Activated naive CD4-positive, alpha-beta T cell treated with anti-CD3 and anti-CD28 coated beads, Interleukin-2, amount 50 U/mL, for 24 hours (primary cell): Measurements from ENCODE around the gene ABCA7.
"Not testable (repeated sequence)": the region's sequence is repeated elsewhere in the genome, so short reads cannot be mapped to it uniquely, and the experiment has no call there.

Source experiments
- H3K27ac Mint-ChIP-seq: one replicate; pipeline ENCODE4 v1.8.0; 2021; ENCODE audit warnings: mild to moderate bottlenecking, mixed read lengths
- H3K27me3 Mint-ChIP-seq: one replicate; pipeline ENCODE4 v1.8.0; 2021; ENCODE audit warnings: mixed read lengths
- H3K36me3 Mint-ChIP-seq: one replicate; pipeline ENCODE4 v1.8.0; 2021; ENCODE audit warnings: mixed read lengths
- H3K4me1 Mint-ChIP-seq: one replicate; pipeline ENCODE4 v1.8.0; 2021; ENCODE audit warnings: mixed read lengths
- H3K4me3 Mint-ChIP-seq: one replicate; pipeline ENCODE4 v1.8.0; 2021; ENCODE audit warnings: mild to moderate bottlenecking, mixed read lengths
- H3K9me3 Mint-ChIP-seq: one replicate; pipeline ENCODE4 v1.8.0; 2021; ENCODE audit warnings: mixed read lengths

Gene ABCA7

GRCh38 chr19:1019616-1019961, 20.3 kb upstream of the ABCA7 start:
- Mint-ChIP-seq H3K9me3 (no peaks in the 10 kb centered on the region), H3K27ac (peak overlapping the region; percentile 85), H3K27me3 (no peaks in the 10 kb centered on the region), H3K36me3 (no peaks in the 10 kb centered on the region), H3K4me1 (peaks cover 33% of the 10 kb centered on the region), H3K4me3 (peak overlapping the region; percentile 91)

DNA sequence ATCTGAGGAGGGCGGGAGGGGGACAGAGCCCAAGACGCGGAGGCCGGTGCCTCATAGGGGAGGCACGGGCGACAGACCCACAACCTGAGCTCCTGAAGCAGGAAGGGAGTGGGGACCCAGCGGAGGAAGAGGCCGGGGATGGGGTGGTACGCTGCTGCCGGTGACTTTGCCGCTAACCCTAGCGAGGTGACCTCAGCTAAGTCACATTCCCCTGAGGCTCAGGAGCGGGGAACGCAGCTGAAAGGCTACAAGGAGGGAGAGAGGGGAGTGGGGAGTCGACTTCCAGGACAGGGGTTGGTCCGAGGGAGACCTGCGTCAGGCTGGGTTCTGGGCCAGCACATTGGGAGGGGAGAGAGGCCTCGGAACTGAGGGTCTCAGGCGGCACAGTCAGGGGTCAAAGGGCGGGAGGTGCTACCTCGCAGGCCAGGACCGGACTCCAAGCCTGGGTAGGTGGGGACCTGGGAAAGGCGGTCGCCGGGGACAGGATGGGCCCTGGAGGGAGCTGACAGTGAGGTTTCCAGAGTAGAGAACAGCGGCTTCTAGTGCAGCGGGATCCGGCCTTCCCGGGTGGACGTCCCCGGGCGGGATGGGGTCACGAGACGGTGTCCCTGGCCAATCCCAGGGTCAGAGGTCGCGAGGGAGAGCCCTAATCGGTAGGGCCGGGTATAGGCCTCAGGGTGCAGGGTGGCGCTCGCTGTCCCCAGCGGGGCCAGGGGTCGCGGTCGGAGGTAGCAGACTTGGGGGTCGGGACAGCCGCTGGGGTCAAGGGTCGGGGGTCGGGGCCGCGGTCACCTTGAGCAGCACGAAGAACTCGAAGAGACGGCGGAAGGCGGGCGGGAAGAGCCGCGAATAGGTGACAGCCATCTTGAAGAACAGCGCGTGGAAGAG, 19.7 kb upstream of the ABCA7 start:
- no peaks in the 10 kb centered on the region for H3K36me3 Mint-ChIP-seq
- no peaks in the 10 kb centered on the region for H3K9me3 Mint-ChIP-seq
- peak overlapping the region; percentile 91 for H3K4me3 Mint-ChIP-seq
- peaks cover 33% of the 10 kb centered on the region for H3K4me1 Mint-ChIP-seq
- peak overlapping the region; percentile 85 for H3K27ac Mint-ChIP-seq
- no peaks in the 10 kb centered on the region for H3K27me3 Mint-ChIP-seq

DNA sequence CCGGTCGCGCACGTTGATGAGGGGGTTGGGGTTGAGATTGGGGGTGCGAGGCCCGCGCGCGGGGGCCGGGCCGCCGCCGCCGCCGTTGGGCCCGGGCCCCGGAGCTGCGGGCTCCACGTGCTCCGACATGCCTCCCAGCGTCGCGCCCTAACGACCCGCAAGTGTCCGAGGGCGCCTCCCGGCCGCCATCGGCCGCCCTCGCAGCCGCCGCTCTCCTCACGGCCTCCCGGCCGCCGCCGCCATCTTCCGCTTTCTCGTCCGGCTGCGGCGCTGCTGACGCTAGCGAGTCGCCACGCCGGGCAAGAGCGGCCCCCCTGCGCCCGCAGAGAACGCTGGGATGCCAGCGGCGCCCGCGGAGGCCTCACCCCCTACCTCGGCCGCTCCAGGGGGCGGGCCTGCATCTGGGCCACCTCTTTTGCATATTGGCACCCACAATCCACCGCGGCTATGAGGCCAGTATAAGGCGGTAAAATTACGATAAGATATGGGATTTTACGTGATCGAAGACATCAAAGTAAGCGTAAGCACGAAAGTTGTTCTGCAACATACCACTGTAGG, 19.0 kb upstream of the ABCA7 start, which contains the start of gene TMEM259:
TMEM259 (minus strand) TSS at position 256 of the 558 bp plus-strand sequence; CDS start at position 129, 127 bp downstream.
- Mint-ChIP-seq H3K27me3 (no peaks in the 10 kb centered on the region), H3K36me3 (no peaks in the 10 kb centered on the region), H3K4me3 (peak within 1 kb of the TSS; percentile 91), H3K9me3 (no peaks in the 10 kb centered on the region), H3K27ac (peak within 1 kb of the TSS; percentile 99), H3K4me1 (peaks cover 34% of the 10 kb centered on the region)

DNA sequence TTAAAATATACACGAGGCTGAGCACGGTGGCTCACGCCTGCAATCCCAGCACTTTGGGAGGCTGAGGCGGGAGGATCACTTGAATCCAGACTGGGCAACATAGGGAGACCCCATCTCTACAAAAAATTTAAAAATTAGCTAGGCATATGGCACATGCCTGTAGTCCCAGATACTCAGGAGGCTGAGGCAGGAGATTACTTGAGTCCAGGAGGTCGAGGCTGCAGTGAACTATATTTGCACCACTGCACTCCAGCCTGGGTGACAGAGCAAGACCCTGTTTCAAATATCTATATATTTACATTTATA, 16.1 kb upstream of the ABCA7 start:
- Mint-ChIP-seq H3K27ac (peak overlapping the region; percentile 65), H3K4me1 (peaks cover 15% of the 10 kb centered on the region)
- H3K4me3 Mint-ChIP-seq, H3K36me3 Mint-ChIP-seq, H3K9me3 Mint-ChIP-seq, H3K27me3 Mint-ChIP-seq: not testable (repeated sequence)

DNA sequence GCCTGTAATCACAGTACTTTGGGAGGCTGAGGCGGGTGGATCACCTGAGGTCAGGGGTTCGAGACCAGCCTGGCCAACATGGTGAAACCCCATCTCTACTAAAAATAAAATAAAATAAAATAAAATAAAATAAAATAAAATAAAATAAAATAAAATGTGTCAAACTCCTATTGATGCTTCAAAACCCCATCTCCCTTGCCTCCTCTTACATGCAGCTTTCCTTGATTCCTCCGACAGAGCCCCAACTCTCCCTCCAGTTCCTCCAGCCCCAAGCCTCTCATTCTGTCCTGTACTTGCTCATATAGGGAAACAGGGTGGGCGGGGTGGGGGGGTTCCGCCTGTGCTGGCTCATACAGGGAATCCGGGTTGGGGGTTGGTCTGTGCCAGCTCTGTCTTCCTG, 14.8 kb upstream of the ABCA7 start:
- not testable (repeated sequence) for H3K36me3 Mint-ChIP-seq, H3K4me3 Mint-ChIP-seq, H3K9me3 Mint-ChIP-seq, H3K27me3 Mint-ChIP-seq
- peak overlapping the region; percentile 2 for H3K27ac Mint-ChIP-seq
- H3K4me1 Mint-ChIP-seq = peaks cover 18% of the 10 kb centered on the region

DNA sequence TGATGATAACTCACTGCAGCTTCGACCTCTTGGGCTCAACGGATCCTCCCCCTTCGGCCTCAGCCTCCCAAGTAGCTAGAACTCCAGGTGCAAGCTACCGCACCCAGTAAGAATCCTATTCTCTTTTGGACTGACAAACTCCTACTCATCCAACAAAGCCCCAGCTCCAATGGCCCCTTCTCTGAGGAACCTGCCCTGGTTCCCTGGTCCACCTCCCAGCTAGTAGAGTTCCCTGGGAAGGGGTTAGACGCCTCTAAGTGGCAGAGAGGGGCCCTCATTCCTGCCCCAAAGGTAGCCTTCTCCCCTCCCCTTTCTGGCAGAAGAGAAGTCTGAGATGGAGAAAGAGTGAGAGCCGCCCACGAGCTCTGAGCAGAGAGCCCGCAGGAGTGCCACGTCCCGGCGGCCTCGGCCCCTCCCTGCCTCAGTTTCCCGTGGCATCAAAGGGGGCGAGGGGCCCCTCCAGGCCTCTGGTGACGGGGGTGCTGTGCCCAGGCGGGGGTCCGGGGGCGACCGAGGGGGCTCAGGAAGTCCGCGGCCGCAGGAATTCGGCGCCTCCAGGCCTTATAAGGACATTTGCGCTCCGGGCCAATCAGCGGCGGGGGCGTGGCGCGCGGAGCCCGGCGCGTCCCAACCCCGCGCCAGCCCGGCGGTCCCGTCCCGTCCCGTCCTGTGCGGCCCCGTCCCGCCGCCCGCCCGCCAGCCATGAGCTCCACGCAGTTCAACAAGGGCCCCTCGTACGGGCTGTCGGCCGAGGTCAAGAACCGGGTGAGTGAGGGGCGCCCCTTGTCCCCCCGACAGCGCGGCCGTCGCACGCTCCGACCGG, 13.7 kb upstream of the ABCA7 start, which contains the start of gene CNN2:
CNN2 (plus strand) TSS at position 649 of the 823 bp plus-strand sequence; CDS start at position 703, 54 bp downstream.
- peak within 1 kb of the TSS; percentile 89 for H3K27ac Mint-ChIP-seq
- H3K4me1 Mint-ChIP-seq = peaks cover 27% of the 10 kb centered on the region
- peak within 1 kb of the TSS; percentile 92 for H3K4me3 Mint-ChIP-seq
- H3K36me3 Mint-ChIP-seq = peaks cover 2% of the 10 kb centered on the region
- no peaks in the 10 kb centered on the region for H3K9me3 Mint-ChIP-seq
- H3K27me3 Mint-ChIP-seq = no peaks in the 10 kb centered on the region

GRCh38 chr19:1026783-1027649, 12.9 kb upstream of the ABCA7 start:
- no peaks in the 10 kb centered on the region for H3K9me3 Mint-ChIP-seq
- H3K36me3 Mint-ChIP-seq = peaks cover 2% of the 10 kb centered on the region
- H3K4me1 Mint-ChIP-seq = peaks cover 24% of the 10 kb centered on the region
- H3K27ac Mint-ChIP-seq = peak overlapping the region; percentile 84
- peak overlapping the region; percentile 92 for H3K4me3 Mint-ChIP-seq
- H3K27me3 Mint-ChIP-seq = no peaks in the 10 kb centered on the region

DNA sequence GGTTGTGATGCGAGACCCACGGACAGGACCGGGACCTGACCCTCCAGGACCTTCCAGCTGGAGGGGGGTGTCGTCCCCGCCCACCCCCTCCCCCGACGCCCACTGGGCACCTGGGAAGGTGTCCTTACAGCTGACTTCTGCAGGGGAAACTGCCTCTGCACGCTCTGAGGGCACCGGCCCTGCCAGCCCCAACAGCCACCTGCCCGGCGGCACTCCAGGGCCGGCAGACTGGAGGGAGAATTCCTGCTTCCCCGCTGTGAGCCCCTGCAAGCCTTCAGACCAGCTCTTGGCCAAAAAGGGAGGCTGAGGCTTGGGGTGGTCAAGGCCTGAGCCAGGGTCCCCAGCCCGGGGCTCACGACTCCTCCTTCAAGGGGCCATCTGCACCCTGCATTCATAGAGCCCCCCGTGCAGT, 12.3 kb upstream of the ABCA7 start:
- peaks cover 2% of the 10 kb centered on the region for H3K36me3 Mint-ChIP-seq
- H3K4me3 Mint-ChIP-seq = peak overlapping the region; percentile 92
- peaks cover 29% of the 10 kb centered on the region for H3K4me1 Mint-ChIP-seq
- no peaks in the 10 kb centered on the region for H3K9me3 Mint-ChIP-seq
- H3K27ac Mint-ChIP-seq = peak overlapping the region; percentile 30
- H3K27me3 Mint-ChIP-seq = no peaks in the 10 kb centered on the region

DNA sequence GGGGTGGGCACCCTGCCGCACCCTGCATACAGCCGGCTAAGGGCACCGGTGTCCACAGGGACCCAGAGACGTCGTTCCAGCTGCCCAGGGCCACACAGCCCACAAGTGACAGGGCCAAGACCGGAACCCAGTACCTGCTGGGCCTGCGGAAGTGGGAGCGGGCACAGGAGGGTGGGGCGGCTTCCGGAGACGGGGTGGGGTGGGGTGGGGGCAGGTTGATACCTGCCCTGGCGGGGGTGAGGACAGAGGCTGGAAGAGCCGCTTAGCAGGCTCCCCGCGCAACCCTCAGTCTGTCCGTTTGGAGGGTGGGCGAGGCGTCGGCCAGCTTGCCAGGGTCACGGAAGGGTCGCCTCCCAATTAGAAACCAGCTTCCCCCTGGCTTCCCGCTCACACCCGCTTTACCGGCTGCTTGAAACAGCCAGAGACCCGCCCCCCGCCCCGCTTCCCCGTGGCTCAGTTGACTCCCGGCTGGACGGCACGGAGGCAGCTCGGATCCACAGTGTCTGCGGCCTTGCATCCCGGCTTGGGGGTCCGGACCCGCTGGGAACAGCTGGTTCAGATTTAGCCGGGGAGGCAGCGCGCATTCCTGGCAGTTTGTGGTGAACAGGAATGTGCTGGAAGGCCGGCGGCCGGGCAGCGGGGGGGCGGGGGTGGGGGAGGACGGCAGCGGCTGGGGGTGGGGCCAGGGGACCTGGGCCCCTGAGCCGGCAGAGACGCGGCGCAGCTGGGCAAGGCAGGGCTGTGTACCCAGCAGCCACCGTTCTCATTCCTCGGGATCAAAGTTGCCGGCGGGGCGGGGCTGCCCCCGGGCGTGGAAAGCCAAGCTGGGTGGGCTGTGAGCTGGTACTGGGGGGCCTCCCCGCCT, 11.6 kb upstream of the ABCA7 start:
- Mint-ChIP-seq H3K36me3 (peaks cover 2% of the 10 kb centered on the region), H3K4me1 (peaks cover 35% of the 10 kb centered on the region), H3K4me3 (peak overlapping the region; percentile 85), H3K9me3 (no peaks in the 10 kb centered on the region), H3K27ac (peak overlapping the region; percentile 30), H3K27me3 (no peaks in the 10 kb centered on the region)

DNA sequence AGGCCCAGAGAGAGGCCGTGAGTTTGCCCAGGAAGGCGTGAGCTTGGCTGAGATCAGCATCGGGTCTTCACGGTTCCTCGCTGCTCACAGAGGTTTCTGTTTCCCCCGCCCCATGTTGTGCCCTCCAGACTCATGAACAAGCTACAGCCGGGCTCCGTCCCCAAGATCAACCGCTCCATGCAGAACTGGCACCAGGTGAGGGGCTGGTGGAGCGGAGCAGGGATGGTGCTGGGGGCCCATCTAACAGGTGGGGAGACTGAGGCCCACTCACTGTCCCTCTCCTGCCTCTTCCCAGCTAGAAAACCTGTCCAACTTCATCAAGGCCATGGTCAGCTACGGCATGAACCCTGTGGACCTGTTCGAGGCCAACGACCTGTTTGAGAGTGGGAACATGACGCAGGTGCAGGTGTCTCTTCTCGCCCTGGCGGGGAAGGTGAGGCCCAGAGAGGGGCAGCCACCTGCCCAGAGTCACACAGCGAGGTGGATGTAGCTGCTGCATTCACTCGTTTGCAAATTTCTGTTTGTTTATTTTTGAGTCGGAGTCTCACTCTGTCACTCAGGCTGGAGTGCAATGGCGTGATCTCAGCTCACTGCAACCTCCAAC, 7.5 kb upstream of the ABCA7 start:
- Mint-ChIP-seq H3K9me3 (no peaks in the 10 kb centered on the region), H3K27ac (no peak overlapping the region), H3K36me3 (peaks cover 4% of the 10 kb centered on the region), H3K4me1 (peaks cover 35% of the 10 kb centered on the region), H3K4me3 (no peak overlapping the region), H3K27me3 (no peaks in the 10 kb centered on the region)

GRCh38 chr19:1035998-1036621, 3.8 kb upstream of the ABCA7 start:
- peaks cover 51% of the 10 kb centered on the region for H3K4me1 Mint-ChIP-seq
- peak overlapping the region; percentile 8 for H3K27ac Mint-ChIP-seq

DNA sequence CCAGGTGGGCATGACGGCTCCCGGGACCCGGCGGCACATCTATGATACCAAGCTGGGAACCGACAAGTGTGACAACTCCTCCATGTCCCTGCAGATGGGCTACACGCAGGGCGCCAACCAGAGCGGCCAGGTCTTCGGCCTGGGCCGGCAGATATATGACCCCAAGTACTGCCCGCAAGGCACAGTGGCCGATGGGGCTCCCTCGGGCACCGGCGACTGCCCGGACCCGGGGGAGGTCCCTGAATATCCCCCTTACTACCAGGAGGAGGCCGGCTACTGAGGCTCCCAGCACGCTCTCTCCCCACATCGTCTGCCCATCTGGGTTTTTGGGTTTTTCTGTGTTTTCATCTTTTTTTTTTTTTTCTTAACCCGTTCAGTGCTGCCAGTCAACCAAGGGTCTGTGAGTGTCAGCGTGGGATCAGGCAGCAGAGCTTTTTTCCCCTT, 2.3 kb upstream of the ABCA7 start:
- Mint-ChIP-seq H3K4me3 (peak overlapping the region; percentile 63), H3K4me1 (peaks cover 49% of the 10 kb centered on the region), H3K27me3 (no peaks in the 10 kb centered on the region), H3K27ac (peak overlapping the region; percentile 62), H3K36me3 (peaks cover 4% of the 10 kb centered on the region), H3K9me3 (no peaks in the 10 kb centered on the region)

More at GRCh38 chr19:1035998-1036621, 3.8 kb upstream of the ABCA7 start:
- Mint-ChIP-seq H3K27me3 (no peaks in the 10 kb centered on the region), H3K9me3 (no peaks in the 10 kb centered on the region), H3K36me3 (peaks cover 4% of the 10 kb centered on the region), H3K4me3 (no peak overlapping the region)

DNA sequence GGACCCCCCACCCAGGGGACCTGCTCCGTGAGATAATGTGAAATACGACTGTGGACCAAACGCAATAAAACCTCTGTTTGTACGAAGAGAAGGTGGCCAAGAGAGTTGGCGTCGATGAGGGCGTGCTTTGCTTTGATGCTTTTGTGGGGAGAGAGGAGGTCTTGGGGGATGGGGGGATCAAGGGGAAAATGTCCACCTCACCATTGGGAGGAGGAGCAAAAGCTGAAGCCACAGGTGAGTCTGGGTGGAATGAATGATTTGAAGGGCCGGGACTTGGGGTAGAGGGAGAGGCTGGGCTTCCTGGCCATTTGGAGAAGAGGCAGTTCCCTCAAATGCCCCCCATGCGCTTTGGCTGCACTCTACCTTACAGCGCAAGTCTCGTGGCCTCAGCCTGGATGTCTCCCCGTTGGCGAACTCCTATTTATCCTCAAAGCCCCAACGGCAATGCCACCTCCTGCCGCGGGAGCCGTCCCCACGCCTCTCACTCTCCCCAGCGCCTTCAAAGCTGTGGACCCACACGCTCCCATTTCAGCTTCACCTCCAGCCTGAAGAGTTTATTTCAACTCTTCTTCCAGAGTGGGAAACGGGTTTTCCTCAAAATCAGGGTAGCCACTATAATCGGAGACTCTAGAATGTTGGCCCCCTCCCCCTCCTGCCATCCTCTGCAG, 795 bp upstream of the ABCA7 start:
- peak overlapping the region; percentile 96 for H3K4me3 Mint-ChIP-seq
- no peaks in the 10 kb centered on the region for H3K27me3 Mint-ChIP-seq
- peaks cover 4% of the 10 kb centered on the region for H3K36me3 Mint-ChIP-seq
- no peaks in the 10 kb centered on the region for H3K9me3 Mint-ChIP-seq
- peak overlapping the region; percentile 56 for H3K27ac Mint-ChIP-seq
- H3K4me1 Mint-ChIP-seq = peaks cover 41% of the 10 kb centered on the region
